HEK293 (cell line): Measurements from ENCODE around the gene MAVS.

Experiments used
- CTCF ChIA-PET: fragments of 350-600 bp; formaldehyde crosslinking; extraction: SDS; loops from one replicate; lab custom pipeline; 2021; ENCODE audit warnings: antibody characterized with exemption; lab: Yijun Ruan, JAX
- POLR2A ChIA-PET: fragments of 300-600 bp; formaldehyde crosslinking; extraction: SDS; loops from one replicate; lab custom pipeline; 2020; ENCODE audit warnings: antibody characterized with exemption, inconsistent platforms; lab: Yijun Ruan, JAX
- H3K27ac ChIP-seq: fragments of 200-500 bp; sonication (Bioruptor generic); 2 replicates; pipeline ENCODE4 v1.5.1; 2014; ENCODE audit warnings: low read depth, low read length, control low read depth, inconsistent platforms; ENCODE audit errors: extremely low read depth
- H3K36me3 ChIP-seq, 2 experiments: fragments of 200-500 bp in 1 of 2; sonication (Bioruptor generic) in 1 of 2; 1 replicate in 1 of 2; 2 replicates in 1 of 2; pipeline ENCODE4 v1.5.1; 2014 to 2017; ENCODE audit warnings: inconsistent platforms in 2 of 2, low read length in 2 of 2; ENCODE audit not compliant: control insufficient read depth in 2 of 2, insufficient read depth in 1 of 2
- H3K4me1 ChIP-seq: fragments of 200-500 bp; sonication (Bioruptor generic); 2 replicates; pipeline ENCODE4 v1.5.1; 2014; ENCODE audit warnings: mild to moderate bottlenecking, low read length, inconsistent platforms; ENCODE audit not compliant: control insufficient read depth, insufficient read depth
- H3K4me3 ChIP-seq: 2 replicates; pipeline ENCODE4 v1.5.1; 2011; ENCODE audit warnings: low read depth, mild to moderate bottlenecking, control low read depth, low read length, moderate library complexity
- H3K9me3 ChIP-seq: fragments of 200-500 bp; sonication (Bioruptor generic); 2 replicates; pipeline ENCODE4 v1.5.1; 2014; ENCODE audit warnings: low read depth, low read length, inconsistent platforms; ENCODE audit not compliant: control insufficient read depth, insufficient read depth
- BCL11B ChIP-seq: fragments of 450-650 bp; formaldehyde crosslinking; IDR thresholded peaks from 2 replicates; pipeline ENCODE4 v1.5.1; 2016; ENCODE audit warnings: low read depth, missing biosample characterization, missing genetic modification characterization
- BCL6B ChIP-seq: fragments of 450-650 bp; formaldehyde crosslinking; IDR thresholded peaks from 2 replicates; pipeline ENCODE4 v1.5.1; 2017; ENCODE audit warnings: missing biosample characterization, missing genetic modification characterization
- HOXA7 ChIP-seq: sonication (generic); formaldehyde crosslinking; IDR thresholded peaks from 2 replicates; pipeline ENCODE4 v1.8.1; 2022; ENCODE audit warnings: missing genetic modification reagents, borderline replicate concordance
- HOXC10 ChIP-seq: sonication (generic); formaldehyde crosslinking; IDR thresholded peaks from 2 replicates; pipeline ENCODE4 v1.8.1; 2023; ENCODE audit warnings: mild to moderate bottlenecking, missing genetic modification reagents
- RBAK ChIP-seq: fragments of 450-650 bp; formaldehyde crosslinking; IDR thresholded peaks from 2 replicates; pipeline ENCODE4 v1.5.1; 2016; ENCODE audit warnings: missing biosample characterization, missing genetic modification characterization
- SCRT2 ChIP-seq: fragments of 450-650 bp; formaldehyde crosslinking; IDR thresholded peaks from 2 replicates; pipeline ENCODE4 v1.5.1; 2016; ENCODE audit warnings: missing biosample characterization, missing genetic modification characterization
- ZIC2 ChIP-seq: fragments of 450-650 bp; formaldehyde crosslinking; IDR thresholded peaks from 2 replicates; pipeline ENCODE4 v1.5.1; 2016; ENCODE audit warnings: missing biosample characterization, missing genetic modification characterization
- ZNF202 ChIP-seq: fragments of 450-650 bp; formaldehyde crosslinking; IDR thresholded peaks from 2 replicates; pipeline ENCODE4 v1.5.1; 2016; ENCODE audit warnings: missing biosample characterization, missing genetic modification characterization, borderline replicate concordance
- ZNF24 ChIP-seq: fragments of 450-650 bp; formaldehyde crosslinking; IDR thresholded peaks from 2 replicates; pipeline ENCODE4 v1.5.1; 2016; ENCODE audit warnings: missing biosample characterization, missing genetic modification characterization
- ZNF280D ChIP-seq: fragments of 450-650 bp; formaldehyde crosslinking; IDR thresholded peaks from 2 replicates; pipeline ENCODE4 v1.5.1; 2016; ENCODE audit warnings: missing biosample characterization, missing genetic modification characterization
- ZNF404 ChIP-seq: fragments of 450-650 bp; formaldehyde crosslinking; IDR thresholded peaks from 2 replicates; pipeline ENCODE4 v1.5.1; 2017; ENCODE audit warnings: missing biosample characterization, missing genetic modification characterization
- ZNF610 ChIP-seq: fragments of 450-650 bp; formaldehyde crosslinking; IDR thresholded peaks from 2 replicates; pipeline ENCODE4 v1.5.1; 2016; ENCODE audit warnings: missing biosample characterization, missing genetic modification characterization, borderline replicate concordance
- ZNF830 ChIP-seq: fragments of 450-650 bp; IDR thresholded peaks from 2 replicates; pipeline ENCODE4 v1.5.0; 2018; ENCODE audit warnings: missing biosample characterization, missing genetic modification characterization, low read depth, mild to moderate bottlenecking, moderate library complexity
- TF ChIP-seq, protein P1 (sequence below): fragments of 450-650 bp; formaldehyde crosslinking; IDR thresholded peaks from 2 replicates; pipeline ENCODE4 v1.5.1; 2017; ENCODE audit warnings: missing biosample characterization, missing genetic modification characterization
- TF ChIP-seq, protein P2 (sequence below): fragments of 450-650 bp; formaldehyde crosslinking; IDR thresholded peaks from 2 replicates; pipeline ENCODE4 v1.5.1; 2016; ENCODE audit warnings: missing biosample characterization, missing genetic modification characterization
- TF ChIP-seq, protein P3 (sequence below): fragments of 450-650 bp; formaldehyde crosslinking; conservative IDR thresholded peaks from 2 replicates; pipeline ENCODE4 v1.5.1; 2016; ENCODE audit warnings: low read depth, missing biosample characterization, missing genetic modification characterization

Gene MAVS

DNA sequence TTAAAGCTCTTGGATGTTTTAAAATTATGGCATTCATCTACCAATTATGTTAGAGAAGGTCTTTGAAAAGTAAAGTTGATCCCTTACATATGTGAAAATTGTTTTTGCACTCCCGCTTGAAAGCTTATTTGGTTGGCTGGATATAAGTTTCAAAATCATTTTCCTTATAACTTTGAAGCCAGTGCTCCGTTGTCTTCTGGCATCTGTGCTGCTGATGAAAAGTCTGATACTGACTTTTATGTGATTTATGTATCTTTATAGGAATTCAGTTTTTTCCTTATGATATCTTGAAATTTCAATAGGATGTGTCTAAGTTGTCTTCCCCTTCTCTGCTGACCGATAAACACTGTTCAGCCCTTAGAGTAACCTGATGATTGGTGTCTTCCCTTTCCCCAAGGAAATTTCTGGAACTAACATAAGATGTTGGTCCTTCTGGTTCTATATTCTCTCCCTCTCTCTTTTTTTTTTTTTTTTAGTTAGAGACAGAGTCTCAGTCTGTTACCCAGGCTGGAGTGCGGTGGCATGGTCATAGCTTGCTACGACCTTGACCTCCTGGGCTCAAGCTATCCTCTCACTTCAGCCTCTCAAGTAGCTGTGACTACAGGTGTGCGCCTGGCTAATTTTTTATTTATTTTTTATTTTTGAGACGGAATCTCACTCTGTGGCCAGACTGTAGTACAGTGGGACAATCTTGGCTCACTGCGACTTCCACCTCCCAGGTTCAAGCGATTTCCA lies 55.2 kb downstream of the MAVS start:
- Histone ChIP-seq H3K4me1 (peaks cover 41% of the 10 kb centered on the region), H3K36me3 (peaks cover 3 to 11% of the 10 kb centered on the region in 2 experiments; a peak in 2 of 3 replicates), H3K27ac (no peak overlapping the region), H3K9me3 (no peaks in the 10 kb centered on the region), H3K4me3 (no peak overlapping the region)
- ChIA-PET POLR2A (no interaction called here), CTCF (interaction anchor here (0.7 to 1.0 kb wide), 3 partner anchors 32 to 170 kb away, joined by 3 to 4 read pairs (median 4); no protein-coding TSS in a partner anchor)
- TF ChIP-seq ZNF202 (tag by site-specific recombination) (no peak), ZNF24 (no peak), ZNF610 (no peak), ZIC2 (tag by site-specific recombination) (no peak), BCL11B (tag by site-specific recombination) (no peak), ZNF404 (tag by site-specific recombination) (no peak), ZNF280D (tag by site-specific recombination) (no peak), ZNF830 (tag by site-specific recombination) (no peak), HOXA7 (CRISPR knock-in tag) (no peak), HOXC10 (CRISPR knock-in tag) (no peak), RBAK (tag by site-specific recombination) (no peak), BCL6B (tag by site-specific recombination) (no peak), SCRT2 (tag by site-specific recombination) (no peak)
- TF ChIP-seq, protein P1, sequence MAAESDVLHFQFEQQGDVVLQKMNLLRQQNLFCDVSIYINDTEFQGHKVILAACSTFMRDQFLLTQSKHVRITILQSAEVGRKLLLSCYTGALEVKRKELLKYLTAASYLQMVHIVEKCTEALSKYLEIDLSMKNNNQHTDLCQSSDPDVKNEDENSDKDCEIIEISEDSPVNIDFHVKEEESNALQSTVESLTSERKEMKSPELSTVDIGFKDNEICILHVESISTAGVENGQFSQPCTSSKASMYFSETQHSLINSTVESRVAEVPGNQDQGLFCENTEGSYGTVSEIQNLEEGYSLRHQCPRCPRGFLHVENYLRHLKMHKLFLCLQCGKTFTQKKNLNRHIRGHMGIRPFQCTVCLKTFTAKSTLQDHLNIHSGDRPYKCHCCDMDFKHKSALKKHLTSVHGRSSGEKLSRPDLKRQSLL = no peak
- TF ChIP-seq, protein P2, sequence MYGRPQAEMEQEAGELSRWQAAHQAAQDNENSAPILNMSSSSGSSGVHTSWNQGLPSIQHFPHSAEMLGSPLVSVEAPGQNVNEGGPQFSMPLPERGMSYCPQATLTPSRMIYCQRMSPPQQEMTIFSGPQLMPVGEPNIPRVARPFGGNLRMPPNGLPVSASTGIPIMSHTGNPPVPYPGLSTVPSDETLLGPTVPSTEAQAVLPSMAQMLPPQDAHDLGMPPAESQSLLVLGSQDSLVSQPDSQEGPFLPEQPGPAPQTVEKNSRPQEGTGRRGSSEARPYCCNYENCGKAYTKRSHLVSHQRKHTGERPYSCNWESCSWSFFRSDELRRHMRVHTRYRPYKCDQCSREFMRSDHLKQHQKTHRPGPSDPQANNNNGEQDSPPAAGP (tag by site-specific recombination) = no peak
- TF ChIP-seq, protein P3, sequence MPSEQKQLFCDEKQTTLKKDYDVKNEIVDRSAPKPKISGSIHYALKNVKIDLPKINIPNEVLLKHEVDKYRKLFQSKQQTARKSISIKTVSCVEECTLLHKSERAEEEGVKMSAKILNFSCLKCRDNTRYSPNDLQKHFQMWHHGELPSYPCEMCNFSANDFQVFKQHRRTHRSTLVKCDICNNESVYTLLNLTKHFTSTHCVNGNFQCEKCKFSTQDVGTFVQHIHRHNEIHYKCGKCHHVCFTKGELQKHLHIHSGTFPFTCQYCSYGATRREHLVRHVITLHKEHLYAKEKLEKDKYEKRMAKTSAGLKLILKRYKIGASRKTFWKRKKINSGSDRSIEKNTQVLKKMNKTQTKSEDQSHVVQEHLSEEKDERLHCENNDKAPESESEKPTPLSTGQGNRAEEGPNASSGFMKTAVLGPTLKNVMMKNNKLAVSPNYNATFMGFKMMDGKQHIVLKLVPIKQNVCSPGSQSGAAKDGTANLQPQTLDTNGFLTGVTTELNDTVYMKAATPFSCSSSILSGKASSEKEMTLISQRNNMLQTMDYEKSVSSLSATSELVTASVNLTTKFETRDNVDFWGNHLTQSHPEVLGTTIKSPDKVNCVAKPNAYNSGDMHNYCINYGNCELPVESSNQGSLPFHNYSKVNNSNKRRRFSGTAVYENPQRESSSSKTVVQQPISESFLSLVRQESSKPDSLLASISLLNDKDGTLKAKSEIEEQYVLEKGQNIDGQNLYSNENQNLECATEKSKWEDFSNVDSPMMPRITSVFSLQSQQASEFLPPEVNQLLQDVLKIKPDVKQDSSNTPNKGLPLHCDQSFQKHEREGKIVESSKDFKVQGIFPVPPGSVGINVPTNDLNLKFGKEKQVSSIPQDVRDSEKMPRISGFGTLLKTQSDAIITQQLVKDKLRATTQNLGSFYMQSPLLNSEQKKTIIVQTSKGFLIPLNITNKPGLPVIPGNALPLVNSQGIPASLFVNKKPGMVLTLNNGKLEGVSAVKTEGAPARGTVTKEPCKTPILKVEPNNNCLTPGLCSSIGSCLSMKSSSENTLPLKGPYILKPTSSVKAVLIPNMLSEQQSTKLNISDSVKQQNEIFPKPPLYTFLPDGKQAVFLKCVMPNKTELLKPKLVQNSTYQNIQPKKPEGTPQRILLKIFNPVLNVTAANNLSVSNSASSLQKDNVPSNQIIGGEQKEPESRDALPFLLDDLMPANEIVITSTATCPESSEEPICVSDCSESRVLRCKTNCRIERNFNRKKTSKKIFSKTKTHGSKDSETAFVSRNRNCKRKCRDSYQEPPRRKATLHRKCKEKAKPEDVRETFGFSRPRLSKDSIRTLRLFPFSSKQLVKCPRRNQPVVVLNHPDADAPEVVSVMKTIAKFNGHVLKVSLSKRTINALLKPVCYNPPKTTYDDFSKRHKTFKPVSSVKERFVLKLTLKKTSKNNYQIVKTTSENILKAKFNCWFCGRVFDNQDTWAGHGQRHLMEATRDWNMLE (tag by site-specific recombination) = no peak
